ENCODE data around the gene SH3D19.

The SH3D19 gene

GRCh38 chr4:151331276-151332042 lies 6.1 kb upstream of the SH3D19 start:
- peak; percentile 88 for DNase-seq (ENCODE audit: low read depth)
- no peak overlapping the region for H3K4me3 ChIP-seq (ENCODE audit: low read length)
- no peak for TF ChIP-seq CTCF (IDR thresholded peaks at IDR 0.05; ENCODE audit: insufficient read depth, low read depth, low read length, missing control alignments)

- TF ChIP-seq CTCF (IDR thresholded peaks at IDR 0.05; ENCODE audit: insufficient read depth, low read depth, low read length, missing control alignments) = no peak
- peak; percentile 79 for DNase-seq (ENCODE audit: low read depth)
- H3K4me3 ChIP-seq (ENCODE audit: low read length) = no peak overlapping the region
Measured at GRCh38 chr4:151329217-151330007, 4.0 kb upstream of the SH3D19 start.

- no peak for TF ChIP-seq CTCF (IDR thresholded peaks at IDR 0.05; ENCODE audit: insufficient read depth, low read depth, low read length, missing control alignments)
- peak overlapping the region; percentile 79 for H3K4me3 ChIP-seq (ENCODE audit: low read length)
- no peak for DNase-seq (ENCODE audit: low read depth)
Measured at GRCh38 chr4:151325949-151326246, 493 bp upstream of the SH3D19 start.

- H3K4me3 ChIP-seq (ENCODE audit: low read length) = peak overlapping the region; percentile 79
- no peak for TF ChIP-seq CTCF (IDR thresholded peaks at IDR 0.05; ENCODE audit: insufficient read depth, low read depth, low read length, missing control alignments)
- peak; percentile 37 for DNase-seq (ENCODE audit: low read depth)
Measured at GRCh38 chr4:151324752-151325110, 674 bp downstream of the SH3D19 start.

GRCh38 chr4:151324124-151324751 lies 1.2 kb downstream of the SH3D19 start:
- TF ChIP-seq CTCF (IDR thresholded peaks at IDR 0.05; ENCODE audit: insufficient read depth, low read depth, low read length, missing control alignments) = no peak
- peak; percentile 35 for DNase-seq (ENCODE audit: low read depth)
- peak overlapping the region; percentile 79 for H3K4me3 ChIP-seq (ENCODE audit: low read length)

- DNase-seq (ENCODE audit: low read depth) = no peak
- peak overlapping the region; percentile 79 for H3K4me3 ChIP-seq (ENCODE audit: low read length)
- TF ChIP-seq CTCF (IDR thresholded peaks at IDR 0.05; ENCODE audit: insufficient read depth, low read depth, low read length, missing control alignments) = no peak
Measured at GRCh38 chr4:151323667-151324066, 1.7 kb downstream of the SH3D19 start.
